Stimulated activated naive CD8-positive, alpha-beta T cell treated with anti-CD3 and anti-CD28 coated beads, Interleukin-15, Interleukin-2, amounts not matched to agents 100 ng/mL and 50 ng/mL, for 24 hours (primary cell): ENCODE results near the gene IGF2BP1.

ENCODE experiments used
- H3K27ac Mint-ChIP-seq: one replicate; pipeline ENCODE4 v1.8.0; 2021; ENCODE audit warnings: mild to moderate bottlenecking, mixed read lengths
- H3K27me3 Mint-ChIP-seq: one replicate; pipeline ENCODE4 v1.8.0; 2021; ENCODE audit warnings: mixed read lengths
- H3K36me3 Mint-ChIP-seq: one replicate; pipeline ENCODE4 v1.8.0; 2021; ENCODE audit warnings: low read depth, mixed read lengths
- H3K4me1 Mint-ChIP-seq: one replicate; pipeline ENCODE4 v1.8.0; 2021; ENCODE audit warnings: low read depth, mixed read lengths
- H3K4me3 Mint-ChIP-seq: one replicate; pipeline ENCODE4 v1.8.0; 2021; ENCODE audit warnings: mild to moderate bottlenecking, mixed read lengths
- H3K9me3 Mint-ChIP-seq: one replicate; pipeline ENCODE4 v1.8.0; 2021; ENCODE audit warnings: mixed read lengths

IGF2BP1 gene

GRCh38 chr17:48990882-48991357 lies 6.3 kb upstream of the IGF2BP1 start:
- H3K27me3 Mint-ChIP-seq, result peaks cover 65% of the 10 kb centered on the region
- H3K36me3 Mint-ChIP-seq, result no peaks in the 10 kb centered on the region
- no peaks in the 10 kb centered on the region for H3K9me3 Mint-ChIP-seq
- H3K4me3 Mint-ChIP-seq, result no peak overlapping the region
- peaks cover 7% of the 10 kb centered on the region for H3K4me1 Mint-ChIP-seq
- no peak overlapping the region for H3K27ac Mint-ChIP-seq

GRCh38 chr17:48992444-48992843 lies 4.7 kb upstream of the IGF2BP1 start:
- Mint-ChIP-seq H3K27ac (no peak overlapping the region), H3K4me3 (no peak overlapping the region), H3K4me1 (peaks cover 20% of the 10 kb centered on the region), H3K9me3 (no peaks in the 10 kb centered on the region), H3K27me3 (peaks cover 70% of the 10 kb centered on the region), H3K36me3 (no peaks in the 10 kb centered on the region)

DNA sequence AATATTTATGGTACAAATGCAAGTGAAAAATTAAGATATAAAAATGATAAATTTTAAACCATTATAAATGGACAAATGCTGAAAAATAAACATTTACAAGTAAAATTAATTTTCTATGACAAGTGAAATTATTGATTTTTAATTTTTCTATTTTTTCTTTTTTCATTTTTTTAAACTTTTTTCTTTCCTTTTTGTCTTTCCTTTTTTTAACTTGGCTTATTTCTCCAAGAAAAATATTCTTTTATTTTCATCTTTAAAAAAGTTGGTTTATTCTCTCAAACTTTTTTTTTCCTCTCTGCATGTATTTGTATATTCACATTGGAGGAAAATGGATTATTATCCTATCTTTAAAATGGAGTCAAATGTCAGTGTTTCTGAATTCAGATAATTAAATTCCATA lies 3.9 kb upstream of the IGF2BP1 start:
- no peak overlapping the region for H3K27ac Mint-ChIP-seq
- peaks cover 74% of the 10 kb centered on the region for H3K27me3 Mint-ChIP-seq
- no peak overlapping the region for H3K4me3 Mint-ChIP-seq
- H3K9me3 Mint-ChIP-seq, result no peaks in the 10 kb centered on the region
- H3K4me1 Mint-ChIP-seq, result peaks cover 27% of the 10 kb centered on the region
- no peaks in the 10 kb centered on the region for H3K36me3 Mint-ChIP-seq

- Mint-ChIP-seq H3K4me3 (no peak overlapping the region), H3K27me3 (peaks cover 80% of the 10 kb centered on the region)
Observed at GRCh38 chr17:48993951-48994350, 3.2 kb upstream of the IGF2BP1 start.

DNA sequence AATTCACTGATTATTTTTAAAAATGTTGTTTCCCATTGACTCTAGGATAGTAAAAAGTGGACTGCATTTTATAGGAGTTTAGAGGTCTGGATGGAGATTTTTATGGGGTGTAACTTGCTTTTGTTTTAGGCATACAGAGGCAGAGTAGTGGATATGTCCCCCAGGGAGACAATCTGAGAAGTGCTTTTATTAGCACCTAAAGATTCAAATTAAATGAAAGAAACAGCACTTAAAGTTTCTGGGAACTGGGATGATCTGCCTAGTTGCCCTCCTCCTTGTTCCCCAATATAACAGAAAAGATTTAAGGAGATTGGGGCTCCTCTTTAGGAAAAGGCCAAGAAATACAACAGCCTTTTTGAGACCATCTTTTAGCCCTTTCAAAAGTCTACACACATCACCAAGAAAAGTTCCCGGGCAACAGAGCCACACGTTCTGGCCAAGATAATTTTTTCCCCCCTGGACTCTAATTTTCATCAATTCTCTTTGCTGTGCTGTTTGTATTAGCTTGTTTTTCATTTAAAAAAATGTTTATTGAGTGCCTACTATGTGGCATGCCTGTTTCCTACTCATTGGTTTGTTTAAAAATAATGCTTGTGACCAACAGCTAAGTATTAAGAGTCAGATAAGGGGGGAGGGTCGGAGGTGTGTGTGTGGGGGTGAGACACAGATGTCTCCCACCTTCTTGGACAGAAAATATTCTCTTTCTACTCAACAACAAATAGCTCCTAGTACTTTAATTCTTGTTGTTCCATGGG lies 2.5 kb upstream of the IGF2BP1 start:
- Mint-ChIP-seq H3K9me3 (no peaks in the 10 kb centered on the region), H3K36me3 (no peaks in the 10 kb centered on the region), H3K4me3 (peak overlapping the region; percentile 16), H3K27ac (no peak overlapping the region), H3K27me3 (peaks cover 88% of the 10 kb centered on the region), H3K4me1 (peaks cover 37% of the 10 kb centered on the region)

More at GRCh38 chr17:48993951-48994350, 3.2 kb upstream of the IGF2BP1 start:
- H3K36me3 Mint-ChIP-seq, result no peaks in the 10 kb centered on the region
- H3K27ac Mint-ChIP-seq, result no peak overlapping the region
- no peaks in the 10 kb centered on the region for H3K9me3 Mint-ChIP-seq
- peaks cover 34% of the 10 kb centered on the region for H3K4me1 Mint-ChIP-seq

DNA sequence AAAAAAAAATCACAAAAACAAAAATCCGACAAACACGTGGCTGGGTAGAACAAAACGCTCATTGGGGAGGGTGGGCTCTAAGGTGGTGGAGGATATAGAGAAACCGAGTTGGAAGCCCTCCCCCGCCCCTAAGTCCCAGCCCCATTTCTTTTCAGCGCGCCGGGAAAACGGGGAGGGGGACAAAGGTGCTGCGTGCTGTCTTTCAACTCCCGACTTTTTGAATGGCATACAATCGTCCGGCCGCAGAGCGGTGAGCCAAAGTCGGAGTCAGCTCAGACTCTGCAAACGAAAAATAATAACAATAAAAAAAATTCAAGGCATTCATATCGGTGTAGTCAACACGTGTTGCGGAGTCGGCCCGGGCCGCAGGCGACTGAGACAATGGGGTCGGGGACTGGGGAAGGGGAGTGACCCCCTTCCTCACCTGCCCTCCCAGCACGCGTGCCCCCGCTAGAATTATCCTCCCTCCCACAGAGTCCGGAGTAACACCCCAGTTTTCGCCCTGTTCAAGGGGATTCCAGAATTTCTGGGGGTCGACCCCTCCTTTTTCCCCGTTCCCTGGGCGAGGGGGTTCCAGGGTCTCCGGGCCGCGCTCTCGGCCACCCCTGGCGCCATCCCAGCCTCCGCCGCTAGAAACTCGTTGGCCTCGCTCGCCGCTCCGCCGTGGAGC lies 1.7 kb upstream of the IGF2BP1 start:
- Mint-ChIP-seq H3K4me3 (peak overlapping the region; percentile 16), H3K36me3 (no peaks in the 10 kb centered on the region), H3K27ac (no peak overlapping the region), H3K9me3 (no peaks in the 10 kb centered on the region), H3K4me1 (peaks cover 37% of the 10 kb centered on the region), H3K27me3 (peaks cover 90% of the 10 kb centered on the region)

DNA sequence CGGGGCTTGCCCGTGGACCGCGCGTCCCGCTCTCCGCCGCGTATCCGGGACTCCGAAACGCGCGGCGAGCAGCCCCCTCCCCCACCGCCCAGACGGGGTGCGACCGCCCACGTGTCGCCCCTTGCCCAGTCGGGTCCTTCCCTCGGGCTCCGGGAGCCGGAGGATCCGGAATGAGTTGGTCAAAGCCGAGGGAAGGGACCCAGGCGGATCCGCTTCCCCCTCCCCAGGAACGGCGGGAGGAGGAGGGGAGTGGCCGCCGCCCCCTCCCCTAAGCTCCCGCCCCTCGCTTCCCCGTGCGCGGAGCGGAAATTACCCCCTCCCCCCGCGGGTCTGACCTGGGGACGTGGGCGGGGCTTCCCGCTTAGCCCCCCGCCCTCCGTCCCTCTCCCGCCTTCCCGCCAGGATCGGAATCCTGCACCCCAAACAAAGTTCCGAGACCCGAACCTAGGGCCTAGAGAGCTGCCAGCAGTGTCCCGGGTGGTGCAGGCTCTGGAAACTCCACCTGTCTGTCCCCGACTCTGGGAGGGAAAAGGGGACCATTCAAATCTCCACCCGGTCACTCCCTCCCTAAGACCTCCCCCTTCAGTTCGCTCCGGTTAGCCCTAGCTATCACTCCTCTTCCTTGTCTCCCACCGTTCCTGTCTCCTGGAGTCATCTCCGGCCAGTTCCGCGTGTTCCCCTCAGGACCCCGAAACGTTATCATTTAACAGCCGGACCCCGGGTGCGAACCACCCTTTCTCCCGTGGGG lies 1.0 kb upstream of the IGF2BP1 start:
- H3K4me3 Mint-ChIP-seq, result peak overlapping the region; percentile 69
- no peak overlapping the region for H3K27ac Mint-ChIP-seq
- H3K36me3 Mint-ChIP-seq, result no peaks in the 10 kb centered on the region
- peaks cover 37% of the 10 kb centered on the region for H3K4me1 Mint-ChIP-seq
- H3K9me3 Mint-ChIP-seq, result no peaks in the 10 kb centered on the region
- H3K27me3 Mint-ChIP-seq, result peaks cover 90% of the 10 kb centered on the region

DNA sequence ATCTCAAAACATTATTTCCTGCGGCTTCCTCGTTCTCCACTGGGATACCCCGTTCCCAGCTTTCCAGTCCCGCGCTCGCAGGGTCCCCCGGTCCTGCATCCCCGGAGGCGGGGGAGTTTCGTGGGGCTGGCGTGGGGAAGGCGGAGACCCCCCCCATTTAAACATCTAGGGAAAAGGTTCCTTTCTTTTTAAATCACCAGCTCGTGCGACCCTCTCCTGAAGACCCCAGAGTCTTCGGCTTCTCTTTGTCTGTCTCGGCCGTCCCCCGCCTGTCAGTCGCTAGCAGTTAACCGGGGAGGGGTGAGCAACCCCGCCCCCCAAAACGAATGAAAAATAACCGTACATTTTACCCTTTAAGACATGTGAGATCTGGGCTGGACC lies 473 bp upstream of the IGF2BP1 start:
- Mint-ChIP-seq H3K9me3 (no peaks in the 10 kb centered on the region), H3K27me3 (peaks cover 94% of the 10 kb centered on the region), H3K4me1 (peaks cover 37% of the 10 kb centered on the region), H3K36me3 (no peaks in the 10 kb centered on the region), H3K27ac (no peak overlapping the region), H3K4me3 (peak overlapping the region; percentile 69)

DNA sequence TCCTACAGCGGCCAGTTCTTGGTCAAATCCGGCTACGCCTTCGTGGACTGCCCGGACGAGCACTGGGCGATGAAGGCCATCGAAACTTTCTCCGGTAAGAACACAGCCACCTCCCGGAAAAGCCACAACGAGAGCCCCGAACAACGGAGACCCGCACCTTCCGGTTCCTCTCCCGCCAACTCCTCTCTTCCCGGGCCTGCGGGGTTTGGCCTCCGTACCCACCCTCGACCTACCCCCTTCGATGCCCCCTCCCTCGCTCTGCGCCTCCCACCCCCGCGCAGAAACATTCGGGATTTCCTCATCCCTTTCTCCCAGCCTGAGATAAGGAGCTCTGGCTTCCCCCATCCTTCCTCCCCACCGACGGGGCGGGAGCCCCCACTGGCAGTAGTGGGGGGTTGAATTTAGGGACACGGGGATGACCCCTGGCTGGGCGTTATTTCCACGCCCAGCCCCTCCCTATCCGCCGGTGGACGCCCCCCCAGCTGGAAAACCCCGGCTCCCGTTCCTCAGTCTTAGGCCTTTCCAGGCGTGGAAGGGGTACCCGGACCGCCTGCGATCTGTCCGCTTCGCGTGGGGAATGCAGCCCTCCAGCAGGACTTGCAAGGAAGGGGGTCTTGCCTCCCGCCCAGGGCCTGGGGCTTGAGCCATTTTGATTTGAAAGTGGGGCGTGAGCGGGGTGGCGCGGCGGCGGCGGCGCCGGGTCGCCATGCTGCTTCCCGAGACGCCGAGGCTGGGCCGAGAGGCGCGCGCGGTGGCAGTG lies 822 bp downstream of the IGF2BP1 start:
- Mint-ChIP-seq H3K27ac (no peak overlapping the region), H3K27me3 (peaks cover 94% of the 10 kb centered on the region), H3K36me3 (no peaks in the 10 kb centered on the region), H3K4me1 (peaks cover 37% of the 10 kb centered on the region), H3K9me3 (no peaks in the 10 kb centered on the region), H3K4me3 (peak overlapping the region; percentile 69)

- no peak overlapping the region for H3K27ac Mint-ChIP-seq
- no peaks in the 10 kb centered on the region for H3K9me3 Mint-ChIP-seq
- H3K4me3 Mint-ChIP-seq, result peak overlapping the region; percentile 71
Observed at GRCh38 chr17:48998587-48999440, 1.6 kb downstream of the IGF2BP1 start.

GRCh38 chr17:49000943-49001342 lies 3.8 kb downstream of the IGF2BP1 start:
- Mint-ChIP-seq H3K4me1 (peaks cover 34% of the 10 kb centered on the region), H3K4me3 (no peak overlapping the region), H3K27ac (no peak overlapping the region), H3K9me3 (no peaks in the 10 kb centered on the region), H3K36me3 (no peaks in the 10 kb centered on the region), H3K27me3 (peaks cover 96% of the 10 kb centered on the region)

More at GRCh38 chr17:48998587-48999440, 1.6 kb downstream of the IGF2BP1 start:
- peaks cover 41% of the 10 kb centered on the region for H3K4me1 Mint-ChIP-seq
- H3K27me3 Mint-ChIP-seq, result peaks cover 94% of the 10 kb centered on the region
- no peaks in the 10 kb centered on the region for H3K36me3 Mint-ChIP-seq

DNA sequence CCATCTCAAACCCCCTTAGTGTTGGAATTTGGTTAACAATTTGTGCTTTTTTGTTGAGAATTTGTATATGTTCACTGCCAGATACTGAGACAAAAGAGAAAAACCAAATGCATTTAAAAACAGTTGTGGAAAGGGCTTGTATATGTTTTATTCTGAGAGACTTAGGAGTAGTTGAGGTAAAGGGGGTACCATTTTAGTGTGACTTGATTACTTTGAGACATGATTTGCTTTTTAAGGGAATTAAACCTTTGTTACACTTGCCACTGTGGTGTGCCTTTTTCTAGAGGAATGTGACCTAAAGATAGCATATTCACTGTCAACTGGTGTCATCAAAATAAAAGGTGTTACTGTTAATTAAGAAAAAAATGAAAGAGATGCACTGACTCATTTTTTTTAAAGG lies 4.5 kb downstream of the IGF2BP1 start:
- peaks cover 97% of the 10 kb centered on the region for H3K27me3 Mint-ChIP-seq
- H3K4me3 Mint-ChIP-seq, result no peak overlapping the region
- no peak overlapping the region for H3K27ac Mint-ChIP-seq
- H3K4me1 Mint-ChIP-seq, result peaks cover 28% of the 10 kb centered on the region
- no peaks in the 10 kb centered on the region for H3K9me3 Mint-ChIP-seq
- H3K36me3 Mint-ChIP-seq, result no peaks in the 10 kb centered on the region

DNA sequence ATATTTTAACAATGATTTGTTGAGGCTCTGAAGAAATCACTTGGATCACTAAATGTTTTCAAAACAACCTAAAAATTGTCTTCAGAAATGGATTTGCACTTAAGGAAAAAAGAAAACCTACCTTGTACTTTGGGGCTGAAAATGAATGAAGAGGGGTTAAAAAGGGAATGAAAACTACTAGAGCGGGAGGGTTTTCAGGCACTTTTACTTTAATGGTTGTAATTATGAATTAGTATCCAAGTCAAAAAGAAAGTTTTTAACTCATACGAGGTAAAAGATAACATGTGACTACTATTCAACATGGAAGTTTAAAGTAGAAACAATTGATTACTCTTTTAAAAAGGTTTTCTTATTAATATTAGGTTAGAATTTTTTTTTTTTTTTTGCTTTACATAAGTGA lies 5.1 kb downstream of the IGF2BP1 start:
- Mint-ChIP-seq H3K4me3 (no peak overlapping the region), H3K9me3 (no peaks in the 10 kb centered on the region), H3K4me1 (peaks cover 22% of the 10 kb centered on the region), H3K36me3 (no peaks in the 10 kb centered on the region), H3K27ac (no peak overlapping the region), H3K27me3 (peaks cover 97% of the 10 kb centered on the region)

DNA sequence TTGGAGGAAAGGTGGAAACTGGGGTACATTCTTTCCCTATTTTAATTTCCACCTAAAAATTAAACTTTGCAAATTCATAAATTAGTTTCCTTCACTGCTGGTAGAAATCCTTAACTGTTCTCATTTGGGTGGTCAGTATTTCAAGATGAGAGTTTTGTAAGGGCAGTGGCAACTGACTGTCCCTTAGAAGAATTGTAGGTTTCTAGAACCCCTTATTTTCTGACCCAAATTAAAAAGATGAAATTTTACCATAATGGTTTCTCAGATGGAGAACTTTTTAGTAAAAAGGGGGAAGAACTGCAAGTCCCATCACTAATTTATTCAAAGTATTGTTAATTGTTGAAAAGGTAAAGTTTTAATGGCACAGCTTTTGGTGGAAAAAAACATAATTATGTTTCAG lies 5.6 kb downstream of the IGF2BP1 start:
- H3K4me3 Mint-ChIP-seq, result no peak overlapping the region
- peaks cover 18% of the 10 kb centered on the region for H3K4me1 Mint-ChIP-seq

More for the DNA sequence above, 5.6 kb downstream of the IGF2BP1 start:
- Mint-ChIP-seq H3K36me3 (no peaks in the 10 kb centered on the region), H3K9me3 (no peaks in the 10 kb centered on the region), H3K27me3 (peaks cover 97% of the 10 kb centered on the region), H3K27ac (no peak overlapping the region)
